ENCODE measurements around the gene RBPJ.
"Not testable (repeated sequence)": the region's sequence is repeated elsewhere in the genome, so short reads cannot be mapped to it uniquely, and the experiment has no call there.

RBPJ gene

DNA sequence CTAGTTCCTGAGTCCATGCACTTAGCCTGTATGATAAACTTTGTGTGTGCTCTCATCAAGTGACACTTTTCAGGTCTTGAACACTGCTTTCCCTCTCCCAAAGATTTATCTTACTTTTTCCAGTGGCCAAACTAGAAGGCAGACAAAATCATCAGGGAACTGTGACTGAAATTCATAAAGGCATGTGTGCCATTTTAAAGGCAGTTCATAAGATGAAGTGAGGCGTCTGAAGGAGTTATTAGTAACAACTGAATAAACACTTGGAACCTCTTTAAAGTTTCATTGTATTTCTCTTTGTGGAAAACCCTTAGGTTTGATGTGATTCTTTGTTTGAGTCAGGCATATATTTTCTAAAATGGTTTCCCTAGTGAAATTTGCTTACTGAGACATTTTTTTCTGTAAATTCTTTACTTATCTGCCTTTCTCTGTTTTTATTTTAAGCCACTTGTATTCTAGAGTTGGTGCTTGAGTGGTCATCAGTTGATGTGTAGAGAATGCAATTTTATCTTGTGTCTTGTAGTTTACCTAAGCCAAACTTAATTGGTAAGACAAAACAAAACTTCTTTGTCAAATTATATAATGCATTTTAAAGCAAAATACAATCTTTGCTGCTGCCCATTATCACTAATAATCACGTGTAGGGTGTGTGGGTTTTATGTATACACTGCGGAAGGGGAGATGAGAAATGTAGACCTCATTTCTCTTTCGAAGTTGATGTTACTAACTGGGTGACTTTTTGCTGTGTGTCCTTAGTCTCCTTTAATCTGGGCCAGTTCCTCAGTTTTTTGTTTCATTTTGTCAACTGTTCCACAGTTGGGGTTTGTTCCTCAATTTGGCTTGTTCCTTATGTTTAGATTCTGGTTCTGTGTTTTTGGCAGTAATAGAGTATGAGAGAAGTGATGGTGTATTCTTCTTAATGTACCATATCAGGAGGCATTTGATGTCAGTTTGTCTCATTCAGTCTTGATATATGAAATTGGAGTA, 56.8 kb downstream of the RBPJ start:
- WGBS: 93% methylated on average over 4 of the region's 4 CpGs

DNA sequence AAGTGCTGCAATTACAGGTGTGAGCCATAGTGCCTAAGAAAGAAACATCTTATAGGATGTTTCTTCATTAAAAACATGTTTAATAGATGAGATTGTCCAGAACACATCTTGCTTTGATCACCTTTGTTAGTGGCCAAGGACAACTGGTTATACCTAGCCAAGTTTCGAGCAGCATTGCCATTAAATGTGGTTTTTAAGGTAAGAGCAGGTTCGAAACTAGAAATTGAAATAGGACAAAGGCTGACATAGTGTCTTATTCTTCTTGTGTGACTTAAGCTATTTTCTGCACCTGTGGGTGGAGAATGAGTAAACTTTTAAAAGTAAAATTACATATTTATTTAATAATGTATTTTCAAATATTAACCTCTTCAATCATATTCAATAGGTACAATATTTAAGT, 59.0 kb downstream of the RBPJ start:
- Histone ChIP-seq H3K4me1 (ENCODE audit: insufficient read depth, low read length) (peaks cover 30% of the 10 kb centered on the region), H3K27ac (ENCODE audit: low read depth, low read length) (no peak overlapping the region), H3K36me3 (ENCODE audit: insufficient read depth, low read length) (no peaks in the 10 kb centered on the region), H3K9me3 (ENCODE audit: insufficient read depth, low read depth, low read length) (no peaks in the 10 kb centered on the region), H3K4me3 (ENCODE audit: low read length) (no peak overlapping the region), H3K27me3 (ENCODE audit: insufficient read depth, low read length) (no peaks in the 10 kb centered on the region), H3K9ac (ENCODE audit: low read depth, low read length) (no peak overlapping the region)
- 93% methylated on average over 2 of the region's 2 CpGs for WGBS

More for the DNA sequence above, 56.8 kb downstream of the RBPJ start:
- no peaks in the 10 kb centered on the region for H3K27me3 ChIP-seq (ENCODE audit: insufficient read depth, low read length)
- no peaks in the 10 kb centered on the region for H3K9me3 ChIP-seq (ENCODE audit: insufficient read depth, low read depth, low read length)
- H3K36me3 ChIP-seq (ENCODE audit: insufficient read depth, low read length): no peaks in the 10 kb centered on the region
- H3K4me1 ChIP-seq (ENCODE audit: insufficient read depth, low read length): peaks cover 35% of the 10 kb centered on the region
- no peak overlapping the region for H3K4me3 ChIP-seq (ENCODE audit: low read length)
- H3K9ac ChIP-seq (ENCODE audit: low read depth, low read length): peak overlapping the region; percentile 43; the same call in 1 of the 2 replicates
- no peak overlapping the region for H3K27ac ChIP-seq (ENCODE audit: low read depth, low read length)

DNA sequence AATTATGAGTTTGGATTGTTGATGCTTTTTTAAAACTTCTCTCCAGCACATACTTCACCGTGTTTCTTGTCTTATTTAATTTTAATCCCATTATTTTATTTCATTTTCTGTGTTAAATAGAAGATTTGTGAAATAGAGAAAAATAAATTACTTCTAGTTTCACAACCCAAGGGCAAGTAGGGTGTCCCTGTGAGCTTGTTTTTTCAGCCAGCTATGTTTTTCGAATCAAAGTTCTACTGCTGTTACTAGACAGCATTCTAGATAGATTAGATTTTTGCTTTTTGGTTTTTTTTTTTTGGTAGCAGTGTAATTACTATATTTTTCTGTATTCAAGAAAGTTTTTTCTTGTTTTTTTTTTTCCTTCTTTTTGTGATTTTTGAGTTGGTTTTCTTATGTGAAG, 59.9 kb downstream of the RBPJ start:
- no peak overlapping the region for H3K9ac ChIP-seq (ENCODE audit: low read depth, low read length)
- 100% methylated on average over 1 of the region's 2 CpGs for WGBS
- no peak overlapping the region for H3K27ac ChIP-seq (ENCODE audit: low read depth, low read length)
- H3K9me3 ChIP-seq (ENCODE audit: insufficient read depth, low read depth, low read length): no peaks in the 10 kb centered on the region
- H3K36me3 ChIP-seq (ENCODE audit: insufficient read depth, low read length): no peaks in the 10 kb centered on the region
- H3K4me3 ChIP-seq (ENCODE audit: low read length): no peak overlapping the region
- no peaks in the 10 kb centered on the region for H3K27me3 ChIP-seq (ENCODE audit: insufficient read depth, low read length)
- H3K4me1 ChIP-seq (ENCODE audit: insufficient read depth, low read length): peaks cover 26% of the 10 kb centered on the region

DNA sequence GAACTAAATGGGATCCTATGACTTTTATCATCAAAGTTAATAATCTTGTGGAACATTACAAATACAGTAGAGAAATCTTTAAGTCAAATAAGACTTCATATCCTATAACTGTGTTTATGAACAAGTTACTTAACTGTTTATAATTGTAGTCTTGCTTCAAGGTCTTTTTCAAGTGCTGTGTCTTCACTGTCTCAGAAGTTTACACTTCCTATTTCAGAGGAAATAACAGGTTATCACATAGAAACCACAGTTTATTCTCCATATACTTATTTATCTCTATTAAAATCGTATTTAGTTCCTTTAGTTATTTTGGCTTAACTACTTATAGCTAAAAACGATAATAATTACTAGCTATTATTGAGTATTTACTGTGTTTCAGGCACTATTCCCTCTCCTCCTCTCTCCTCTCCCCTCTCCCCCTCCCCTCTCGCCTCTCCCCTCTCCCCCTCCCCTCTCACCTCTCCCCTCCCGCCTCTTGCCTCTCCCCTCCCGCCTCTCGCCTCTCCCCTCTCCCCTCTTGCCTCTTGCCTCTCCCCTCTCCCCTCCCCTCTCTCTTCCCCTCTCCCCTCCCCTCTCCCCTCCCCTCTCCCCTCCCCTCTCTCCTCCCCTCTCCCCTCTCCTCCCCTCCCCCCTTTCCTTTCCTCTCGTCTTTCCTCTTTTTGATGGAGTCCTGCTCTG, 63.7 kb downstream of the RBPJ start:
- 69% methylated on average over 1 of the region's 7 CpGs for WGBS
- peaks cover 12% of the 10 kb centered on the region for H3K4me1 ChIP-seq (ENCODE audit: insufficient read depth, low read length)
- H3K9me3 ChIP-seq (ENCODE audit: insufficient read depth, low read depth, low read length): no peaks in the 10 kb centered on the region
- no peak overlapping the region for H3K27ac ChIP-seq (ENCODE audit: low read depth, low read length)
- H3K36me3 ChIP-seq (ENCODE audit: insufficient read depth, low read length): peaks cover 34% of the 10 kb centered on the region
- H3K4me3 ChIP-seq (ENCODE audit: low read length): no peak overlapping the region
- H3K9ac ChIP-seq (ENCODE audit: low read depth, low read length): no peak overlapping the region
- no peaks in the 10 kb centered on the region for H3K27me3 ChIP-seq (ENCODE audit: insufficient read depth, low read length)

DNA sequence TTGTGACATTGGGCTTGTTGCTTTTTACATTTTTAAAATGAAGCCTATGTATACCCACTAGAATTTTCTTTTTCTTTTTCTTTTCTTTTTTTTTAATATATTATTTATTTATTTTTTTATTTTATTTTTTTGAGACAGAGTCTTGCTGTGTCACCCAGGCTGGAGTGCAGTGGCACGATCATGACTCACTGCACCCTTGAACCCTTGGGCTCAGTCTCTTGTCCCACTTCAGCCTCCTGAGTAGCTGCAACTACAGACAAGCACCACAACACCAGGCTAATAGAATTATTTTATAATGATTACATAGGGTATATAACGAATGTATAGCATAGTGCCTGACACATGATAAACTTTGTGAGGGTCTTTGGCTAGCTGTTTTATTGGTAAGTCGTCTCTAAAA, 64.9 kb downstream of the RBPJ start:
- H3K4me3 ChIP-seq (ENCODE audit: low read length): no peak overlapping the region
- peaks cover 45% of the 10 kb centered on the region for H3K36me3 ChIP-seq (ENCODE audit: insufficient read depth, low read length)
- peaks cover 20% of the 10 kb centered on the region for H3K4me1 ChIP-seq (ENCODE audit: insufficient read depth, low read length)
- H3K9ac ChIP-seq (ENCODE audit: low read depth, low read length): no peak overlapping the region
- H3K27me3 ChIP-seq (ENCODE audit: insufficient read depth, low read length): no peaks in the 10 kb centered on the region
- H3K27ac ChIP-seq (ENCODE audit: low read depth, low read length): no peak overlapping the region
- WGBS: 98% methylated on average over 3 of the region's 3 CpGs
- H3K9me3 ChIP-seq (ENCODE audit: insufficient read depth, low read depth, low read length): no peaks in the 10 kb centered on the region

DNA sequence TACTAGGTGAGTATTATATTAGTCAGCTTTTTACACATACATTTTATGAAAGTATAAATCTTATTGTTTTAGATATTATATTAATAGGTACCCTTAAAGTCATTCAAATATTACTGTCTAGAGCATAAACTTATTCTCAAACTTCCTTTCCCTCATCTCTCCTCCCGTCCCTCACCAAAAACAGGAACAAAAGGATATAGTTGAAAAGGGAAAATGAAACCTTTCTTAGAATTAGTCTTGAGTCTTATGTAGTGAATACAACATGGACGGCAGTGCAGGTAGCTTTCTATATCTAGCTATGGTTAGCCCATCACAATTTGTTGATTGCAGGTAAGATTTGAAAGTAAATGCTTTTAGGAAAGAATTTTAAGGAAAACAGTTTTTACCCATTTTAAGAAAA, 65.6 kb downstream of the RBPJ start:
- Histone ChIP-seq H3K9ac (ENCODE audit: low read depth, low read length) (no peak overlapping the region), H3K27ac (ENCODE audit: low read depth, low read length) (no peak overlapping the region), H3K27me3 (ENCODE audit: insufficient read depth, low read length) (no peaks in the 10 kb centered on the region), H3K4me1 (ENCODE audit: insufficient read depth, low read length) (peaks cover 19% of the 10 kb centered on the region), H3K36me3 (ENCODE audit: insufficient read depth, low read length) (peaks cover 51% of the 10 kb centered on the region), H3K4me3 (ENCODE audit: low read length) (no peak overlapping the region), H3K9me3 (ENCODE audit: insufficient read depth, low read depth, low read length) (no peaks in the 10 kb centered on the region)
- 95% methylated on average over 1 of the region's 2 CpGs for WGBS

DNA sequence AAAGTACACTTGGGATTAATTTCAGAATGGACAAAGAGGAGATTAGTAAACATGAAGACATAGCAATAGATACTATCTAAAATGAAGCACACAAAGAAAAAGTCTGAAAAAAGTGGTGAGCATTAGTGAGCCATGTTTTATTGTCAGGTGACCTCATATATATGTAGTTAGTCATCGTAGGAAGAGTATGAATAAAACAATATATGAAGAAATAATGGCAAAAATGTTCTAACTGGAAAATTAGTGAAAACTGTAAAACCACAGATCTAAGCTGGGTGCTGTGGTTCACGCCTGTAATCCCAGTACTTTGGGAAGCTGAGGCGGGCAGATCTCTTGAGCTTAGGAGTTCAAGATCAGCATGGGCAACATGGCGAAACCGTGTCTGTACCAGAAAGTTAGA, 67.9 kb downstream of the RBPJ start:
- Histone ChIP-seq H3K9me3 (ENCODE audit: insufficient read depth, low read depth, low read length) (no peaks in the 10 kb centered on the region), H3K9ac (ENCODE audit: low read depth, low read length) (no peak overlapping the region), H3K27ac (ENCODE audit: low read depth, low read length) (no peak overlapping the region), H3K36me3 (ENCODE audit: insufficient read depth, low read length) (peaks cover 70% of the 10 kb centered on the region), H3K4me1 (ENCODE audit: insufficient read depth, low read length) (peaks cover 12% of the 10 kb centered on the region; the same call in 1 of the 2 replicates), H3K27me3 (ENCODE audit: insufficient read depth, low read length) (no peaks in the 10 kb centered on the region), H3K4me3 (ENCODE audit: low read length) (no peak overlapping the region)
- WGBS: 92% methylated on average over 5 of the region's 5 CpGs

DNA sequence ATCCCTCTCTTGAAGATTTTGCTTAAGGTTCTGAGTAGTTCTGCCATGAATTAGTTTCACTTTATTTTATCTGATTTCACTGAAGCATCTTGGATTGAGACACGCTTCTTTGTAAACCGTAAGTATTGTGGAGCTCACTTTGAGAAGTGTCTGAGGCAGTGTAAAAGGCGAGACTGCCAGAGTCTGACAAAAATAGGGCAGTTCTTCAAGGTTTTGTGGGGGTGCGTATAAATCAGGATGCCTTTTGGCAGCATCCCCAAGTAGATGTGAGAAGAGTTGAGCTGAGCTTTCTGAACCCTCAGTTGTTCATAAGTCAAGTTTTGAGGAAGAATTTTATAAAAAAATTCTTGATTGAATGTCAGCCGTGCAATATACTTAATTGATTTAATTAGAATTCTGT, 76.3 kb downstream of the RBPJ start:
- H3K36me3 ChIP-seq (ENCODE audit: insufficient read depth, low read length): peaks cover 29% of the 10 kb centered on the region
- H3K4me3 ChIP-seq (ENCODE audit: low read length): no peak overlapping the region
- peaks cover 10% of the 10 kb centered on the region; the same call in 1 of the 2 replicates for H3K4me1 ChIP-seq (ENCODE audit: insufficient read depth, low read length)
- 97% methylated on average over 5 of the region's 5 CpGs for WGBS
- no peaks in the 10 kb centered on the region for H3K9me3 ChIP-seq (ENCODE audit: insufficient read depth, low read depth, low read length)
- no peak overlapping the region for H3K27ac ChIP-seq (ENCODE audit: low read depth, low read length)
- H3K9ac ChIP-seq (ENCODE audit: low read depth, low read length): no peak overlapping the region
- H3K27me3 ChIP-seq (ENCODE audit: insufficient read depth, low read length): no peaks in the 10 kb centered on the region

DNA sequence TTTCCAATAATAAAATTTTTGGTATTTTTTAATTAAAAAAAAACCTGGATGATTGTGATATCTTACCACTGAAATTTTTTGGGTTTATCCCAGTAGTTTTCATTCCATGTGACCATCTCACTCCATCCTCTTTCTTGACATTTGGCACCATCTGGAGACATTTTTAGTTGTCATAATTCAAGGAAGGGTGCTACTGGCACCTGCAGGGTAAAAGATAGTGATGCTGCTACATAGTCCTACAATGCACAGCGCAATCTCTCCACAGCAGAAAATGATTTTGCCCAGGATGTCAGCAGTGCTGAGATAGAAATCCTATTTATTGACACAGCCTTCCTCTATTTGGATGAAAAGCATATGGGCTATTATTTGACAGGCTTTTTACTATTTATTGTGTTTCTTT, 79.3 kb downstream of the RBPJ start:
- WGBS: 94% methylated on average over 1 of the region's 1 CpG
- Histone ChIP-seq H3K9ac (ENCODE audit: low read depth, low read length) (no peak overlapping the region), H3K36me3 (ENCODE audit: insufficient read depth, low read length) (peaks cover 19% of the 10 kb centered on the region)

DNA sequence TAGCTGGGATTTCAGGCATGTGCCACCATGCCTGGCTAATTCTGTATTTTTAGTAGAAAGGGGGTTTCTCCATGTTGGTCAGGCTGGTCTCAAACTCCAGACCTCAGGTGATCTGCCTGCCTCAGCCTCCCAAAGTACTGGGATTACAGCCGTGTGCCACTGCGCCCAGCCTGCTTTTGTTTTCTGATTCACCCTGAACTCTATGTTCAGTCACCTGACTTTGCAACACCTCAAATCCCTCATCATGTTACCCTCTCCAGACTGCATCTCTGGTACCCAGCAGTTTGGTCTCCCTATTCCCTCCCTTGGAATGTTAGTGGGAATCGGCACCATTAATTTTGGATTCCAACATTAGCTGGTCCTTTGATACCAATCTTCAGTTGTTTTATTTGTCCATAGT, 81.2 kb downstream of the RBPJ start:
- H3K9me3 ChIP-seq (ENCODE audit: insufficient read depth, low read depth, low read length): peaks cover 30% of the 10 kb centered on the region
- not testable (repeated sequence) for H3K27me3 ChIP-seq (ENCODE audit: insufficient read depth, low read length); H3K9ac ChIP-seq (ENCODE audit: low read depth, low read length); H3K4me1 ChIP-seq (ENCODE audit: insufficient read depth, low read length); H3K4me3 ChIP-seq (ENCODE audit: low read length); H3K27ac ChIP-seq (ENCODE audit: low read depth, low read length)
- H3K36me3 ChIP-seq (ENCODE audit: insufficient read depth, low read length): peaks cover 38% of the 10 kb centered on the region
- WGBS: 97% methylated on average over 3 of the region's 3 CpGs

More for the DNA sequence above, 79.3 kb downstream of the RBPJ start:
- peaks cover 11% of the 10 kb centered on the region for H3K9me3 ChIP-seq (ENCODE audit: insufficient read depth, low read depth, low read length)
- H3K27me3 ChIP-seq (ENCODE audit: insufficient read depth, low read length): no peaks in the 10 kb centered on the region
- H3K4me3 ChIP-seq (ENCODE audit: low read length): no peak overlapping the region
- no peak overlapping the region for H3K27ac ChIP-seq (ENCODE audit: low read depth, low read length)
- peaks cover 5% of the 10 kb centered on the region; the same call in 1 of the 2 replicates for H3K4me1 ChIP-seq (ENCODE audit: insufficient read depth, low read length)

DNA sequence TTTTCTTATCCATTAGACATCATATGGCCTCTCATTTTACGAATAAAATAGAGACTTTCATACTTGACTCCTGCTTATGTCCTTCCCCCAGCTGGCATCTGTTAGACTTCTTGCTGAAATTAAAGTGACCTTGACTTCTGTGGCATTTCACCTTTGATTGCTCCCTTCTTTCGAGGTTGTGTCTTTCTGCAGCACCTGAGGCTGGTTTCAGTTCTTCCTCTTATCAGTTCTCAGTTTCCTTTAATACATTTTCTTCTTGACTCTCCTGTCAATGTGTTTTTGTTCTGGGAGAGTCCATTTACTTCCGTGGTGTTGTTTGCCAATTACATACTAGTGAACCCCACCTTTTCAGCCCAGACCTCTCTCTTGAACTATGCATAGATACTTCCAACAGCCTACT, 81.6 kb downstream of the RBPJ start:
- H3K4me1 ChIP-seq (ENCODE audit: insufficient read depth, low read length): peaks cover 8% of the 10 kb centered on the region
- H3K27ac ChIP-seq (ENCODE audit: low read depth, low read length): no peak overlapping the region
- H3K9me3 ChIP-seq (ENCODE audit: insufficient read depth, low read depth, low read length): peaks cover 31% of the 10 kb centered on the region
- H3K36me3 ChIP-seq (ENCODE audit: insufficient read depth, low read length): peaks cover 42% of the 10 kb centered on the region
- H3K9ac ChIP-seq (ENCODE audit: low read depth, low read length): no peak overlapping the region
- H3K27me3 ChIP-seq (ENCODE audit: insufficient read depth, low read length): no peaks in the 10 kb centered on the region
- no peak overlapping the region for H3K4me3 ChIP-seq (ENCODE audit: low read length)
- 89% methylated on average over 3 of the region's 3 CpGs for WGBS

Measured in HUES64 (cell line).